Endothelial cell of umbilical vein (primary cell): ENCODE results near the gene IL2RG.

Experiments used
- EZH2 ChIP-seq: IDR thresholded peaks from 2 replicates; pipeline ENCODE4 v1.6.1; 2012; ENCODE audit warnings: borderline replicate concordance, low read depth, mild to moderate bottlenecking, moderate library complexity, low read length, inconsistent platforms; ENCODE audit not compliant: severe bottlenecking
- FOS ChIP-seq: IDR thresholded peaks from 2 replicates; pipeline ENCODE4 v1.6.1; 2011; ENCODE audit warnings: mild to moderate bottlenecking, low read length, moderate library complexity, borderline replicate concordance; ENCODE audit not compliant: insufficient read depth
- GATA2 ChIP-seq: IDR thresholded peaks from 2 replicates; pipeline ENCODE4 v1.7.0; 2011; ENCODE audit warnings: low read depth, mild to moderate bottlenecking, moderate library complexity, mixed read lengths, low read length; ENCODE audit not compliant: insufficient read length, insufficient read depth
- JUN ChIP-seq: IDR thresholded peaks from 2 replicates; pipeline ENCODE4 v1.6.1; 2011; ENCODE audit warnings: borderline replicate concordance, low read depth; ENCODE audit not compliant: insufficient read length, insufficient read depth
- MYC ChIP-seq: IDR thresholded peaks from one replicate; pipeline ENCODE4 v1.6.1; 2011; ENCODE audit warnings: mild to moderate bottlenecking, low read depth, low read length
- POLR2A ChIP-seq: IDR thresholded peaks from 2 replicates; pipeline ENCODE4 v1.6.1; 2012; ENCODE audit warnings: low read depth, mild to moderate bottlenecking, control low read depth, low read length
- POLR2AphosphoS5 ChIP-seq: IDR thresholded peaks from 2 replicates; pipeline ENCODE4 v1.6.1; 2012; ENCODE audit warnings: low read depth, mild to moderate bottlenecking, control low read depth, low read length, moderate library complexity; ENCODE audit not compliant: insufficient read depth
- TF ChIP-seq, protein P1 (sequence below), 2 donors: IDR thresholded peaks; 1 replicate in 1 of 2; 2 replicates in 1 of 2; pipeline ENCODE4 v1.5.1; 2011; ENCODE audit warnings: low read length in 2 of 2, mild to moderate bottlenecking in 2 of 2, moderate library complexity in 2 of 2, control low read depth in 1 of 2, inconsistent platforms in 1 of 2, low read depth in 1 of 2; ENCODE audit not compliant: insufficient read depth in 1 of 2; ENCODE audit errors: extremely low read depth in 1 of 2
- TF ChIP-seq, protein P2 (sequence below): IDR thresholded peaks from 2 replicates; pipeline ENCODE4 v1.6.1; 2011; ENCODE audit not compliant: insufficient read depth, insufficient read length

DNA sequence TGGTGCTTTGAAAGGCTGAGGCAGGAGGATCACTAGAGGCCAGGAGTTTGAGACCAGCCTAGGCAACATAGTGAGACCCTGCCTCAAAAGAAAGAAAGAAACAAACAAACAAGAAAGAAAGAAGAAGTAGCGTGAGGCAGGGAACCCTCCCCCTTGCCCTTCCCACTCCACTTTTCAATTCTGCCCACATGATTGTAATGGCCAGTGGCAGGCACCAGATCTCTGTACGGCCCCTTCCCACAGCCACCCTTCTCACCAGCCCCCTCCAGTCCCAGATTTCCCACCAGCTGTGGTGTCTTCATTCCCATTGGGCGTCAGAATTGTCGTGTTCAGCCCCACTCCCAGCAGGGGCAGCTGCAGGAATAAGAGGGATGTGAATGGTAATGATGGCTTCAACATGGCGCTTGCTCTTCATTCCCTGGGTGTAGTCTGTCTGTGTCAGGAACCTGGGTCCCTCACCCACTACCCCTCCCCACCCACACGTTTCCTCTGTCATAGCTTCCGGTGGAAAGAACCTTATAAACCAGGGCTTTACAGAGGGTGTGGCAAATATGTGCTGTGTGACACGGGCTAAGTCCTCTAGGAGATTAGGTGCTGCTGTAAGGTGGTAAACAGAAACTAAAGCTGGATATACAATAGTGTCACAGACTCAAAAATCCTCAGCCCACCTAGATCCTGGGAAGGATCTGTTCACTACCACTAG, at the start of gene IL2RG:
- TF ChIP-seq POLR2AphosphoS5 (no peak), POLR2A (no peak), GATA2 (no peak), EZH2 (no peak), MYC (no peak), JUN (no peak), FOS (no peak)
- TF ChIP-seq, protein P1, sequence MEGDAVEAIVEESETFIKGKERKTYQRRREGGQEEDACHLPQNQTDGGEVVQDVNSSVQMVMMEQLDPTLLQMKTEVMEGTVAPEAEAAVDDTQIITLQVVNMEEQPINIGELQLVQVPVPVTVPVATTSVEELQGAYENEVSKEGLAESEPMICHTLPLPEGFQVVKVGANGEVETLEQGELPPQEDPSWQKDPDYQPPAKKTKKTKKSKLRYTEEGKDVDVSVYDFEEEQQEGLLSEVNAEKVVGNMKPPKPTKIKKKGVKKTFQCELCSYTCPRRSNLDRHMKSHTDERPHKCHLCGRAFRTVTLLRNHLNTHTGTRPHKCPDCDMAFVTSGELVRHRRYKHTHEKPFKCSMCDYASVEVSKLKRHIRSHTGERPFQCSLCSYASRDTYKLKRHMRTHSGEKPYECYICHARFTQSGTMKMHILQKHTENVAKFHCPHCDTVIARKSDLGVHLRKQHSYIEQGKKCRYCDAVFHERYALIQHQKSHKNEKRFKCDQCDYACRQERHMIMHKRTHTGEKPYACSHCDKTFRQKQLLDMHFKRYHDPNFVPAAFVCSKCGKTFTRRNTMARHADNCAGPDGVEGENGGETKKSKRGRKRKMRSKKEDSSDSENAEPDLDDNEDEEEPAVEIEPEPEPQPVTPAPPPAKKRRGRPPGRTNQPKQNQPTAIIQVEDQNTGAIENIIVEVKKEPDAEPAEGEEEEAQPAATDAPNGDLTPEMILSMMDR (IDR thresholded peaks at IDR 0.05; ENCODE audit: extremely low read depth in 1 of 2, insufficient read depth in 1 of 2, low read depth in 1 of 2, low read length in 2 of 2): no peak
- TF ChIP-seq, protein P2, sequence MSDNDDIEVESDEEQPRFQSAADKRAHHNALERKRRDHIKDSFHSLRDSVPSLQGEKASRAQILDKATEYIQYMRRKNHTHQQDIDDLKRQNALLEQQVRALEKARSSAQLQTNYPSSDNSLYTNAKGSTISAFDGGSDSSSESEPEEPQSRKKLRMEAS: no peak
